WTC11 (cell line): Measurements from ENCODE around the gene TMEM272. TPM values are rescaled to one million over a fixed set of nuclear protein-coding genes. Genes with fewer than 3 reads are reported as not detected.

Experiments used
- ATAC-seq: fragments of 200-7000 bp; cut with Tn5 transposase; 2 replicates; pipeline ENCODE4 v1.10.0; 2021; ENCODE audit warnings: mild to moderate bottlenecking, moderate library complexity
- CTCF ChIA-PET: fragments of 300-600 bp; sonication (Branson Sonifier 250); formaldehyde crosslinking; loops from one replicate; lab custom pipeline; 2021; ENCODE audit warnings: antibody characterized with exemption; lab: Charles Lee
- POLR2A ChIA-PET: fragments of 350-600 bp; sonication (Branson Sonifier 250); formaldehyde crosslinking; loops from one replicate; lab custom pipeline; 2021; ENCODE audit warnings: antibody characterized with exemption; lab: Charles Lee
- DNase-seq: peaks from one replicate; pipeline ENCODE4 v3.0.0; 2021; ENCODE audit warnings: low spot score
- H3K27ac Mint-ChIP-seq: 2 replicates; pipeline ENCODE4 v1.8.0; 2021; ENCODE audit warnings: mixed read lengths
- H3K27me3 Mint-ChIP-seq: 2 replicates; pipeline ENCODE4 v1.8.0; 2021; ENCODE audit warnings: low read depth, mild to moderate bottlenecking, moderate library complexity, mixed read lengths
- H3K36me3 Mint-ChIP-seq: 2 replicates; pipeline ENCODE4 v1.8.0; 2021; ENCODE audit warnings: mixed read lengths
- H3K4me1 Mint-ChIP-seq: 2 replicates; pipeline ENCODE4 v1.8.0; 2022; ENCODE audit warnings: mixed read lengths
- H3K4me3 Mint-ChIP-seq: 2 replicates; pipeline ENCODE4 v1.8.0; 2021; ENCODE audit warnings: mild to moderate bottlenecking, moderate library complexity, mixed read lengths
- H3K9me3 Mint-ChIP-seq: 2 replicates; pipeline ENCODE4 v1.8.0; 2021; ENCODE audit warnings: mixed read lengths
- AFF4 ChIP-seq: sonication (generic); formaldehyde crosslinking; IDR thresholded peaks from 2 replicates; pipeline ENCODE4 v1.8.1; 2023; ENCODE audit warnings: mild to moderate bottlenecking, missing genetic modification reagents, borderline replicate concordance
- ATF2 ChIP-seq: sonication (generic); formaldehyde crosslinking; IDR thresholded peaks from 2 replicates; pipeline ENCODE4 v1.8.1; 2022; ENCODE audit warnings: low read depth, missing genetic modification reagents, borderline replicate concordance
- CREM ChIP-seq: sonication (generic); formaldehyde crosslinking; IDR thresholded peaks from 2 replicates; pipeline ENCODE4 v1.8.1; 2022; ENCODE audit warnings: mild to moderate bottlenecking, missing genetic modification reagents, moderate library complexity
- E2F5 ChIP-seq: sonication (generic); formaldehyde crosslinking; IDR thresholded peaks from 2 replicates; pipeline ENCODE4 v1.8.1; 2022; ENCODE audit warnings: mild to moderate bottlenecking, moderate library complexity, missing genetic modification reagents
- ELF4 ChIP-seq: sonication (generic); formaldehyde crosslinking; IDR thresholded peaks from 2 replicates; pipeline ENCODE4 v1.8.1; 2022; ENCODE audit warnings: low read depth, mild to moderate bottlenecking, moderate library complexity, missing genetic modification reagents
- ESRRA ChIP-seq: sonication (generic); formaldehyde crosslinking; IDR thresholded peaks from 2 replicates; pipeline ENCODE4 v1.8.1; 2022; ENCODE audit warnings: mild to moderate bottlenecking, missing genetic modification reagents, borderline replicate concordance
- FOXP1 ChIP-seq: sonication (generic); formaldehyde crosslinking; IDR thresholded peaks from 2 replicates; pipeline ENCODE4 v1.8.0; 2022; ENCODE audit warnings: missing genetic modification reagents, mild to moderate bottlenecking, moderate library complexity, borderline replicate concordance
- GABPB1 ChIP-seq: sonication (generic); formaldehyde crosslinking; IDR thresholded peaks from 2 replicates; pipeline ENCODE4 v1.8.1; 2023; ENCODE audit warnings: mild to moderate bottlenecking, missing genetic modification reagents
- GRHL2 ChIP-seq: fragments of 250-450 bp; sonication (Bioruptor Pico); IDR thresholded peaks from 2 replicates; pipeline ENCODE4 v1.8.0; 2022; ENCODE audit warnings: mild to moderate bottlenecking, moderate library complexity; ENCODE audit not compliant: insufficient replicate concordance, severe bottlenecking
- HMGXB4 ChIP-seq: sonication (generic); formaldehyde crosslinking; IDR thresholded peaks from 2 replicates; pipeline ENCODE4 v1.8.1; 2023; ENCODE audit warnings: mild to moderate bottlenecking, moderate library complexity, missing genetic modification reagents
- JUN ChIP-seq: sonication (generic); formaldehyde crosslinking; IDR thresholded peaks from 2 replicates; pipeline ENCODE4 v1.8.0; 2023; ENCODE audit warnings: mild to moderate bottlenecking, missing genetic modification reagents
- MLX ChIP-seq: sonication (generic); formaldehyde crosslinking; IDR thresholded peaks from 2 replicates; pipeline ENCODE4 v1.8.1; 2023; ENCODE audit warnings: mild to moderate bottlenecking, missing genetic modification reagents, moderate library complexity
- MXD4 ChIP-seq: fragments of 250-450 bp; sonication (Bioruptor Pico); IDR thresholded peaks from 2 replicates; pipeline ENCODE4 v1.8.0; 2021; ENCODE audit warnings: mild to moderate bottlenecking, moderate library complexity, borderline replicate concordance
- NR1H2 ChIP-seq: sonication (generic); formaldehyde crosslinking; IDR thresholded peaks from 2 replicates; pipeline ENCODE4 v1.9.0; 2021; ENCODE audit warnings: mild to moderate bottlenecking, moderate library complexity, missing genetic modification reagents
- SMAD3 ChIP-seq: sonication (generic); formaldehyde crosslinking; IDR thresholded peaks from 2 replicates; pipeline ENCODE4 v1.8.0; 2022; ENCODE audit warnings: missing genetic modification reagents, mild to moderate bottlenecking, borderline replicate concordance
- SMAD4 ChIP-seq: sonication (generic); formaldehyde crosslinking; IDR thresholded peaks from 2 replicates; pipeline ENCODE4 v1.8.0; 2022; ENCODE audit warnings: mild to moderate bottlenecking, missing genetic modification reagents
- USF2 ChIP-seq: sonication (generic); formaldehyde crosslinking; IDR thresholded peaks from 2 replicates; pipeline ENCODE4 v1.8.1; 2023; ENCODE audit warnings: mild to moderate bottlenecking, missing genetic modification reagents, moderate library complexity
- ZNF121 ChIP-seq: sonication (generic); formaldehyde crosslinking; IDR thresholded peaks from 2 replicates; pipeline ENCODE4 v1.8.0; 2023; ENCODE audit warnings: missing genetic modification reagents
- ZNF138 ChIP-seq: sonication (generic); formaldehyde crosslinking; conservative IDR thresholded peaks from 2 replicates; pipeline ENCODE4 v1.8.1; 2022; ENCODE audit warnings: mild to moderate bottlenecking, moderate library complexity, missing genetic modification reagents
- ZNF263 ChIP-seq: sonication (generic); formaldehyde crosslinking; IDR thresholded peaks from 2 replicates; pipeline ENCODE4 v1.8.1; 2022; ENCODE audit warnings: low read depth, mild to moderate bottlenecking, moderate library complexity, missing genetic modification reagents
- ZNF317 ChIP-seq: sonication (generic); formaldehyde crosslinking; IDR thresholded peaks from 2 replicates; pipeline ENCODE4 v1.8.1; 2023; ENCODE audit warnings: low read depth, mild to moderate bottlenecking, moderate library complexity, missing genetic modification reagents, borderline replicate concordance
- ZNF425 ChIP-seq: fragments of 250-450 bp; sonication (Bioruptor Pico); conservative IDR thresholded peaks from 2 replicates; pipeline ENCODE4 v1.9.0; 2021; ENCODE audit warnings: mild to moderate bottlenecking
- total RNA-seq: library from RNA; stranded (reverse); gene quantifications from 3 replicates; pipeline ENCODE4 v1.2.3, GENCODE V29; 2021

Gene TMEM272
- total RNA-seq, 1 experiment from 2014 or later = not detected

GRCh38 chr13:51796546-51796945 lies 48.4 kb downstream of the TMEM272 start:
- TF ChIP-seq GRHL2 (CRISPR knock-in tag) (no peak), FOXP1 (CRISPR knock-in tag) (no peak), ZNF121 (no peak), SMAD4 (CRISPR knock-in tag) (no peak), MLX (no peak), USF2 (no peak), ZNF263 (no peak), HMGXB4 (CRISPR knock-in tag) (no peak), ELF4 (CRISPR knock-in tag) (no peak), SMAD3 (CRISPR knock-in tag) (no peak), CREM (CRISPR knock-in tag) (no peak), ZNF317 (CRISPR knock-in tag) (no peak), ZNF138 (CRISPR knock-in tag) (no peak), ESRRA (CRISPR knock-in tag) (no peak)
- no peak overlapping the region for H3K27ac Mint-ChIP-seq
- ATAC-seq (no peak), DNase-seq (no peak)
- H3K36me3 Mint-ChIP-seq = no peaks in the 10 kb centered on the region
- CTCF ChIA-PET = interaction anchor here (1.1 to 3.4 kb wide), 13 partner anchors 19 to 671 kb away, joined by 4 to 65 read pairs (median 10); partner anchors contain the start of genes INTS6 and TMEM272
- POLR2A ChIA-PET = interaction anchor here (1.5 kb wide), 1 partner anchor 11 kb away, joined by 6 read pairs; no protein-coding TSS in a partner anchor
- peaks cover 32% of the 10 kb centered on the region for H3K4me1 Mint-ChIP-seq
- H3K9me3 Mint-ChIP-seq = no peaks in the 10 kb centered on the region
- no peaks in the 10 kb centered on the region for H3K27me3 Mint-ChIP-seq
- no peak overlapping the region for H3K4me3 Mint-ChIP-seq

GRCh38 chr13:51795419-51795818 lies 49.6 kb downstream of the TMEM272 start:
- H3K27ac Mint-ChIP-seq = no peak overlapping the region
- CTCF ChIA-PET = interaction anchor here (1.3 to 3.4 kb wide), 2 partner anchors 362 to 509 kb away, joined by 3 to 33 read pairs; no protein-coding TSS in a partner anchor
- peaks cover 27% of the 10 kb centered on the region for H3K4me1 Mint-ChIP-seq
- no peaks in the 10 kb centered on the region for H3K9me3 Mint-ChIP-seq
- no peak overlapping the region for H3K4me3 Mint-ChIP-seq
- POLR2A ChIA-PET = no interaction called here
- H3K27me3 Mint-ChIP-seq = no peaks in the 10 kb centered on the region
- ATAC-seq (no peak), DNase-seq (no peak)
- no peaks in the 10 kb centered on the region for H3K36me3 Mint-ChIP-seq
- TF ChIP-seq JUN (CRISPR knock-in tag) (no peak), ATF2 (CRISPR knock-in tag) (no peak), NR1H2 (CRISPR knock-in tag) (no peak), E2F5 (CRISPR knock-in tag) (no peak), GABPB1 (no peak), ZNF425 (CRISPR knock-in tag) (no peak), MXD4 (no peak), SMAD3 (CRISPR knock-in tag) (no peak), AFF4 (CRISPR knock-in tag) (no peak)
